Astrocyte (in vitro differentiated cells and primary cell): ENCODE data around the gene PRR15.

Experiments used
- CTCF ChIP-seq: IDR thresholded peaks from 2 replicates; pipeline ENCODE4 v1.5.1; 2011; ENCODE audit warnings: low read depth, mild to moderate bottlenecking, inconsistent platforms, low read length, moderate library complexity; ENCODE audit not compliant: insufficient read depth
- EZH2 ChIP-seq: IDR thresholded peaks from 2 replicates; pipeline ENCODE4 v1.6.1; 2012; ENCODE audit warnings: mild to moderate bottlenecking, low read length, inconsistent platforms; ENCODE audit not compliant: insufficient read depth

DNA sequence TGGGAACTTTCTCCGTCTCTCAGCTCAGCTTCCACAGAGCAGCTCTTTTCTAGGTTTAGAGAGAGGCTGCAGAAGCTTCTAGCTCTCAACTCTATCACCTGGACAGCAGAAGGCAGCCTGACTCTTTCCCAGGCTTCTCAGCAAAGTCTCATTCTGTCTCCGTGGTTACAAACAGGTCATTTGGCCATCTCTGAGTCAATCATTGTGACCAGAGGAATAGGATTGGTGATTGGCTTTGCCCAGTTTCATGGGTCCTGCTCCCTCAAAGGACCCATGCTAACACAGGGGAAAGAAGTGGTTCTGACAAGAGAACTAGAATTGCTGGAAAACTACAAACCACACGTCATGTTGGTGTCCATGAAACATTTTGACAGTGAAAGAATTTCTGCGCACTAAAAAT is 43.6 kb downstream of the PRR15 start:
- TF ChIP-seq EZH2 (no peak), CTCF (no peak)
